HepG2 (cell line): ENCODE results near the gene CEP131. TPM values are rescaled to one million over a fixed set of nuclear protein-coding genes. Genes with fewer than 3 reads are reported as not detected.

Experiments
- FOXJ3 ChIP-seq: sonication (generic); formaldehyde crosslinking; IDR thresholded peaks from 2 replicates; pipeline ENCODE4 v1.4.0; 2020; ENCODE audit warnings: missing genetic modification reagents, mild to moderate bottlenecking, borderline replicate concordance
- IKZF4 ChIP-seq: sonication (generic); formaldehyde crosslinking; IDR thresholded peaks from 2 replicates; pipeline ENCODE4 v1.5.1; 2020; ENCODE audit warnings: borderline replicate concordance, mild to moderate bottlenecking, low read depth, missing genetic modification reagents; ENCODE audit errors: not compliant biosample characterization
- IRX3 ChIP-seq: sonication (generic); formaldehyde crosslinking; IDR thresholded peaks from 2 replicates; pipeline ENCODE4 v1.8.1; 2023; ENCODE audit warnings: mild to moderate bottlenecking, low read depth, missing genetic modification reagents, borderline replicate concordance
- JUND ChIP-seq: sonication (generic); formaldehyde crosslinking; IDR thresholded peaks from 2 replicates; pipeline ENCODE4 v1.8.0; 2022; ENCODE audit warnings: mild to moderate bottlenecking, missing genetic modification reagents
- PCBP1 ChIP-seq: fragments of 200-400 bp; formaldehyde crosslinking; IDR thresholded peaks from 2 replicates; pipeline ENCODE4 v1.6.1; 2017; ENCODE audit warnings: mild to moderate bottlenecking, low read depth, low read length, borderline replicate concordance
- POGK ChIP-seq: sonication (generic); formaldehyde crosslinking; conservative IDR thresholded peaks from 2 replicates; pipeline ENCODE4 v1.8.0; 2022; ENCODE audit warnings: mild to moderate bottlenecking, moderate library complexity, missing genetic modification reagents
- RAD21 ChIP-seq: fragments of 450-650 bp; formaldehyde crosslinking; IDR thresholded peaks from 2 replicates; pipeline ENCODE4 v1.5.0; 2020; ENCODE audit warnings: mild to moderate bottlenecking
- REST ChIP-seq, 2 experiments: IDR thresholded peaks; 2 replicates each; pipeline ENCODE4 v1.6.1; 2011 to 2012; ENCODE audit warnings: low read length in 2 of 2, borderline replicate concordance in 1 of 2, low read depth in 1 of 2, mild to moderate bottlenecking in 1 of 2, moderate library complexity in 1 of 2
- STAG1 ChIP-seq: sonication (generic); formaldehyde crosslinking; IDR thresholded peaks from 2 replicates; pipeline ENCODE4 v1.4.0; 2020; ENCODE audit warnings: missing genetic modification reagents
- TFDP2 ChIP-seq: sonication (generic); formaldehyde crosslinking; IDR thresholded peaks from 2 replicates; pipeline ENCODE4 v1.4.0; 2020; ENCODE audit warnings: missing genetic modification reagents
- XRCC5 ChIP-seq: fragments of 200-400 bp; formaldehyde crosslinking; optimal IDR thresholded peaks from 2 replicates; pipeline ENCODE3; 2017; ENCODE audit warnings: mild to moderate bottlenecking, low read length
- ZBTB3 ChIP-seq: sonication (generic); formaldehyde crosslinking; IDR thresholded peaks from 2 replicates; pipeline ENCODE4 v1.4.0; 2020; ENCODE audit warnings: low read depth, mild to moderate bottlenecking, moderate library complexity, missing genetic modification reagents, borderline replicate concordance
- ZC3H4 ChIP-seq: sonication (generic); formaldehyde crosslinking; IDR thresholded peaks from 2 replicates; pipeline ENCODE4 v1.4.0; 2020; ENCODE audit warnings: missing genetic modification reagents, borderline replicate concordance
- ZNF263 ChIP-seq: sonication (generic); formaldehyde crosslinking; IDR thresholded peaks from 2 replicates; pipeline ENCODE4 v1.4.0; 2020; ENCODE audit warnings: missing genetic modification reagents
- ZNF280B ChIP-seq: sonication (generic); formaldehyde crosslinking; IDR thresholded peaks from 2 replicates; pipeline ENCODE4 v1.5.0; 2020; ENCODE audit warnings: missing genetic modification reagents, mild to moderate bottlenecking, borderline replicate concordance
- ZNF672 ChIP-seq: sonication (generic); formaldehyde crosslinking; IDR thresholded peaks from 2 replicates; pipeline ENCODE4 v1.8.1; 2022; ENCODE audit warnings: missing genetic modification reagents
- ZNF761 ChIP-seq: sonication (generic); formaldehyde crosslinking; conservative IDR thresholded peaks from 2 replicates; pipeline ENCODE4 v1.4.0; 2020; ENCODE audit warnings: mild to moderate bottlenecking, missing genetic modification reagents
- ZNF850 ChIP-seq: sonication (generic); formaldehyde crosslinking; conservative IDR thresholded peaks from 2 replicates; pipeline ENCODE4 v1.9.0; 2021; ENCODE audit warnings: mild to moderate bottlenecking, missing genetic modification reagents
- polyA plus RNA-seq, 8 experiments: library from polyadenylated mRNA; depleted of rRNA in 3 of 8; stranded (reverse) in 7 of 8; unstranded in 1 of 8; fragments of >200 nt; fragmentation: Illumina TruSeq in 4 of 8; extraction: Trizol in 4 of 8; gene quantifications; 2 replicates each; pipeline versions ENCODE4 v1.2.1 to v1.2.3, GENCODE V29; 2011 to 2016; ENCODE audit warnings: low read depth in 4 of 8, missing spikeins in 1 of 8, mixed read lengths in 1 of 8; ENCODE audit not compliant: insufficient read depth in 1 of 8
- total RNA-seq, 5 experiments: library from RNA; depleted of rRNA; stranded (reverse); fragments of >200 nt; fragmentation: Illumina TruSeq; extraction: Trizol; gene quantifications; 2 replicates each; pipeline ENCODE4 v1.2.3, GENCODE V29; 2016; ENCODE audit warnings: low read depth in 1 of 5

Gene CEP131
- total and polyA plus RNA-seq, 2 of the 13 experiments (the other 11 are each of a cell fraction or from before 2014, with no cell fraction given), result 5.0 to 16.8 TPM

GRCh38 chr17:81254955-81255717, 32.4 kb upstream of the CEP131 start (continued):
- TF ChIP-seq REST (IDR thresholded peaks at IDR 0.05; ENCODE audit: borderline replicate concordance in 1 of 2, low read depth in 1 of 2, low read length in 2 of 2), result no peak
- TF ChIP-seq ZNF672, result no peak
- peak; percentile 56 for TF ChIP-seq STAG1 (CRISPR knock-in tag)
- TF ChIP-seq ZBTB3 (CRISPR knock-in tag), result no peak
- no peak for TF ChIP-seq FOXJ3 (CRISPR knock-in tag)
- no peak for TF ChIP-seq ZC3H4 (CRISPR knock-in tag)
- peak; percentile 80 for TF ChIP-seq XRCC5
- no peak for TF ChIP-seq IKZF4
- no peak for TF ChIP-seq POGK (CRISPR knock-in tag)
- no peak for TF ChIP-seq ZNF761 (CRISPR knock-in tag)
- no peak for TF ChIP-seq TFDP2
- 0 out of 2 replicates have a peak, but pooled peaks have one; percentile 21 for TF ChIP-seq ZNF280B (CRISPR knock-in tag)
- peak; percentile 59; the same call in 1 of the 2 replicates for TF ChIP-seq ZNF263 (CRISPR knock-in tag)
- TF ChIP-seq PCBP1, result 0 out of 2 replicates have a peak, but pooled peaks have one; percentile 18
- peak; percentile 19; the same call in 1 of the 2 replicates for TF ChIP-seq RAD21
- no peak for TF ChIP-seq IRX3 (CRISPR knock-in tag)
- TF ChIP-seq ZNF850 (CRISPR knock-in tag), result no peak
- no peak for TF ChIP-seq JUND (CRISPR knock-in tag)
